PC-9 (cell line): ENCODE measurements around the gene OR52W1.

Experiments used
- EZH2 ChIP-seq: fragments of 200-600 bp; sonication (generic); IDR thresholded peaks from 2 replicates; pipeline ENCODE4 v1.8.0; 2017; ENCODE audit warnings: antibody characterized with exemption, low read depth
- TF ChIP-seq, protein P1 (sequence below): fragments of 200-600 bp; sonication (generic); conservative IDR thresholded peaks from 2 replicates; pipeline ENCODE4 v1.6.1; 2017; ENCODE audit warnings: mixed run types, antibody characterized with exemption, mild to moderate bottlenecking, moderate library complexity

DNA sequence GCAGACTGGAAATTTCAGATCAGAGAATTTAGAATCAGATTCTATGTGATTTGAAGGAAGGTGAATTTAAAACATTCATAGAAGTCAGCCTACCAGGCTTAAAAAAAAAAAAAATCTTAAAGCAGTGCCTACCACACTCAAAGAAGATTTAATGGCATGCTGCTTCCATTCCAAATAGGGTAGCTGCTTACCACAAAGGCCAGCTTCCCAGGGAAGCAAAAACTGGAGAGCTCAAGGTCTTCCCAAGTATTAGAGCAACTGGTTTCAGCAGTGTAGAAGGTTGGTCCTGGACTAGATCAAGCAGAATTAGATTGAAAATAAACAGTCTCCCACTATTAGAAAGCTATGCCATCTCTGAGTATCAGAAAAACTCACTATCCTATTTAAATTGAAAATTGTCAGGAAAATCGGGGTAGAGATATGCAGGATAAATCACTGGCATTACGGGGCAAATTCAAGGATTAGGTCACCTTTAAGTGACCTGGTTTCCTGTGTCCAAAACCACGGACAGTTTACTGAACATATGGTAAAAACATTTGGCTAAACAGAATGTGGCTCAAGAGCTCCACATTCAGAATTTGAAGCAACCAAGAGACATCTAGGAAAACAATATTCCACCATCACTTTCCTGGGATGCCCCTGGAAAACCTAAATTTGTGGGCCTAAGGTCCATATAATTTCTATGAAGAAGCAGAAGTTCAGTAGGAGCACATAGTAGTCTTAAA is 7.6 kb downstream of the OR52W1 start:
- TF ChIP-seq, protein P1, sequence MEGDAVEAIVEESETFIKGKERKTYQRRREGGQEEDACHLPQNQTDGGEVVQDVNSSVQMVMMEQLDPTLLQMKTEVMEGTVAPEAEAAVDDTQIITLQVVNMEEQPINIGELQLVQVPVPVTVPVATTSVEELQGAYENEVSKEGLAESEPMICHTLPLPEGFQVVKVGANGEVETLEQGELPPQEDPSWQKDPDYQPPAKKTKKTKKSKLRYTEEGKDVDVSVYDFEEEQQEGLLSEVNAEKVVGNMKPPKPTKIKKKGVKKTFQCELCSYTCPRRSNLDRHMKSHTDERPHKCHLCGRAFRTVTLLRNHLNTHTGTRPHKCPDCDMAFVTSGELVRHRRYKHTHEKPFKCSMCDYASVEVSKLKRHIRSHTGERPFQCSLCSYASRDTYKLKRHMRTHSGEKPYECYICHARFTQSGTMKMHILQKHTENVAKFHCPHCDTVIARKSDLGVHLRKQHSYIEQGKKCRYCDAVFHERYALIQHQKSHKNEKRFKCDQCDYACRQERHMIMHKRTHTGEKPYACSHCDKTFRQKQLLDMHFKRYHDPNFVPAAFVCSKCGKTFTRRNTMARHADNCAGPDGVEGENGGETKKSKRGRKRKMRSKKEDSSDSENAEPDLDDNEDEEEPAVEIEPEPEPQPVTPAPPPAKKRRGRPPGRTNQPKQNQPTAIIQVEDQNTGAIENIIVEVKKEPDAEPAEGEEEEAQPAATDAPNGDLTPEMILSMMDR: no peak
- no peak for TF ChIP-seq EZH2
